HUES48 (cell line): ENCODE data around the gene CSDE1.
"Not testable (repeated sequence)": the region's sequence is repeated elsewhere in the genome, so short reads cannot be mapped to it uniquely, and the experiment has no call there.

ENCODE experiments used
- H3K27ac ChIP-seq: one replicate; pipeline ENCODE4 v1.7.0; 2013; ENCODE audit warnings: low read depth, low read length, inconsistent platforms
- H3K27me3 ChIP-seq: 2 replicates; pipeline ENCODE4 v1.6.1; 2013; ENCODE audit warnings: mild to moderate bottlenecking, low read length; ENCODE audit not compliant: control insufficient read depth, insufficient read depth
- H3K36me3 ChIP-seq: 2 replicates; pipeline ENCODE4 v1.6.1; 2013; ENCODE audit warnings: low read length; ENCODE audit not compliant: control insufficient read depth, insufficient read depth
- H3K4me1 ChIP-seq: 2 replicates; pipeline ENCODE4 v1.6.1; 2013; ENCODE audit warnings: mild to moderate bottlenecking, low read length; ENCODE audit not compliant: control insufficient read depth, insufficient read depth
- H3K4me3 ChIP-seq: 2 replicates; pipeline ENCODE4 v1.5.1; 2013; ENCODE audit warnings: mild to moderate bottlenecking, low read depth, low read length
- H3K9ac ChIP-seq: 2 replicates; pipeline ENCODE4 v1.6.1; 2013; ENCODE audit warnings: mild to moderate bottlenecking, low read depth, low read length, moderate library complexity
- H3K9me3 ChIP-seq: 2 replicates; pipeline ENCODE4 v1.6.1; 2013; ENCODE audit warnings: low read length; ENCODE audit not compliant: control insufficient read depth, insufficient read depth

Gene CSDE1

GRCh38 chr1:114770989-114771388 lies 13.2 kb upstream of the CSDE1 start:
- no peaks in the 10 kb centered on the region for H3K9me3 ChIP-seq
- H3K9ac ChIP-seq: no peak overlapping the region
- H3K27me3 ChIP-seq: no peaks in the 10 kb centered on the region
- no peak overlapping the region for H3K27ac ChIP-seq
- H3K36me3 ChIP-seq: peaks cover 49% of the 10 kb centered on the region
- no peak overlapping the region for H3K4me3 ChIP-seq
- H3K4me1 ChIP-seq: no peaks in the 10 kb centered on the region

DNA sequence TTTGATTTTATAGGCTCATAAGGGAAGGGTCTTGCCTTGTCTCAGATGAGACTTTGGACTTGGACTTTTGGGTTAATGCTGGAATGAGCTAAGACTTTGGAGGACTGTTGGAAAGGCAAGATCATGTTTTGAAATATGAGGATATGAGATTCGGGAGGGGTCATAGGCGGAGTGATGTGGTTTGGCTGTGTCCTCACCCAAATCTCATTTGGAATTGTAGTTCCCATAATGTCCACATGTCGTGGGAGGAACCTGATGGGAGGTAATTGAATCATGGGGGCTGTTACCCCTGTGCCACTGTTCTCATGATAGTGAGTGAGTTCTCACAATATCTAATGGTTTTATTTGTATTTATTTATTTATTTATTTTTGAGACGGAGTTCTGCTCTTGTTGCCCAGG lies 6.9 kb upstream of the CSDE1 start:
- Histone ChIP-seq H3K4me1 (no peaks in the 10 kb centered on the region), H3K36me3 (0 out of 2 replicates have a peak, but pooled peaks cover 2% of the 10 kb centered on the region), H3K4me3 (no peak overlapping the region), H3K9ac (no peak overlapping the region), H3K27me3 (no peaks in the 10 kb centered on the region), H3K9me3 (no peaks in the 10 kb centered on the region), H3K27ac (no peak overlapping the region)

DNA sequence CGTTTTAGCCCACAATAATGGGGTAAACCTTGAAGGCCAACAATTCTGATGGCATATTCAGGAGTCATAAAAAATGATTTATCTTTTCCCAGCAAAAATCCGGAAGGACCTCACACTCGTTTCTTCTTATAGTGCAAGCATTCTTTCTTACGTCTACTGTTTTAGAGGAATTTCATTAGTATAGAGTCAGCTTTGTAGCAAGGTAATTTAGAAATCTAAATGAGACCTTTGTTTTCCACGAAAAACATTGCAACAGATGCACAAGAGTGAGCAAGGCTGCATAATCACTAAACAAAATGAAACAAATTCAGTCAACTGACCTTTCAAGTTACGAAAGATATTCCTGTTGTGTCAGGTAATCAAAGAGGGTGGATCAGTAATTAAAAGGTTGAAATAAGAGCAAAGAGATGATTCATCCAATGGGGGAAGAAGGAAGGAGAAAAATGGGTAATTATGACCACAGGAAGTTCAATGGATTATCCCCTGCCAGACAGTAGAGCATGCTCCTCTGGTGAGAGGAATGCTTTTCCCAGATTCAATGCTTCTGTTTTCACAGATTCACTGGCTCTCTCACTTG lies 560 bp upstream of the CSDE1 start:
- Histone ChIP-seq H3K9me3 (no peaks in the 10 kb centered on the region), H3K27me3 (no peaks in the 10 kb centered on the region), H3K36me3 (peaks cover 17% of the 10 kb centered on the region), H3K27ac (peak overlapping the region; percentile 100), H3K4me1 (peaks cover 35% of the 10 kb centered on the region), H3K9ac (peak overlapping the region; percentile 100), H3K4me3 (peak overlapping the region; percentile 100)

DNA sequence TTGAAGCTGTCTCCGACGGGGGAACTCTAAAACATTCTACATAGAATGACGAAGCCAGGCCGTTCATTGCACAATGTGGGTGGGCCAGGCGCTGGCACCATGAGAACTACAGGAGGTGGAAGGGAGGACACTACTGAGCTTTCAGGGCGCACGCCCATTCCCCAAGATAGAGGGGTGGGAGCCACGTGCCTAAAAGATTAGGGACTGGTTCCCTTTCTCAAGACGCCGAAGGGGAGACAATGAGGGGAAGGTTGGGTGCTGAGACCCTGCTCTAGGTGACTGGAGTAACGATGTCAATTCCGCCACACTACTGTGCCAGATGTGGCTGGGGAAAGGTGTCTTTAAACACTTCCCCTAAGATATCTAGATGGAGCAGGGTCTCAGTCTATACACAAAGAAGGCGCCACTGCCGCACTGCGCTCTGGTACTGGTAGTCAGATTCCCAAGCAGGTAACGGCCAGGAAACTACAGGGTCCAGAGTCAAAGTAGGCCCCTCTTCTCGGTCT lies 782 bp downstream of the CSDE1 start:
- Histone ChIP-seq H3K9ac (peak overlapping the region; percentile 100), H3K4me1 (peaks cover 48% of the 10 kb centered on the region), H3K36me3 (peaks cover 20% of the 10 kb centered on the region), H3K27me3 (no peaks in the 10 kb centered on the region), H3K9me3 (no peaks in the 10 kb centered on the region), H3K4me3 (peak overlapping the region; percentile 100), H3K27ac (peak overlapping the region; percentile 100)

- peak overlapping the region; percentile 100 for H3K27ac ChIP-seq
- peak overlapping the region; percentile 100 for H3K4me3 ChIP-seq
These were observed 1.5 kb downstream of the CSDE1 start for GRCh38 chr1:114756009-114756892.

DNA sequence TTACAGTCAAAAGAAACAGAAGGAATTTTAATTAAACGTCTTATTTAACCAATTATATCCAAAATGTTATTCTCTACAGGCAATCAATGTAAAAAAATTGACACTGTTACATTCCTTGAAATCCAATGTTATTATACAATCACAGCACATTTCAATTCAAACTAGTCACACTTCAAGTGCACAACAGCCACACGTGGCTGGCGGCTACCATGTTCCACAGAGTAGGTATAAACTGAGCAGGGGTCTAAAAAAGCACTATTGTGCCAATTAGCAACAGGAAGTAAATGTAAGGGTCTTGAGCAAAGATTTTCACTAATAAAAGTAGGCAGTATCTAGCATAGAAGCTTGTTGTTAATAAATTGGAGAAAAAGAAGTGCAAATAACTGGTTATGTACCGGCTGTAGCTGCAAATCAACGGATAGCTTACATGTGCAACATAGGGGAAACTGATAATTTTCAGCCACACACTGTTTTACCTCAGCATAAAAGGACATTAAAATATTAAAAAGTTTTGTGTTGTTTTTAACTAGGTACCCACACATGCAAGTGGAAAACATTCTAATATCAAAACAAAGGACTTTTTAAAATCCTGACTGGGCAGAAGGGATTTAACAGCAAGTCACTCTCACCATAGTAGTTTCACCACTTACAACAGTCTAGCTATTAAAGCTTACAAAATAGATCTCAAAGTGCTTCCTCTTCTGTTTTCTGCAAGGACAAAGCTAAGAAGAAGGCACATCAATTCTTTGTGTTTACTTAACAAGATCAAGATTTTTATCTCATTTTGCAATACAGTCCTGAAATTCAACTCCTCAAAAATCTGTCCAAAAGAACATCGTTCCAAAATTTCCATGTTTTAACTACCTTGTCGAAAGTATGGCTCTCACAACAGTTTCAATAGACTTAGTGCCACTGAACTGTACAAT lies 2.5 kb downstream of the CSDE1 start:
- no peak overlapping the region for H3K27ac ChIP-seq

More at GRCh38 chr1:114756009-114756892, 1.5 kb downstream of the CSDE1 start:
- Histone ChIP-seq H3K9ac (peak overlapping the region; percentile 100), H3K27me3 (no peaks in the 10 kb centered on the region), H3K9me3 (no peaks in the 10 kb centered on the region), H3K36me3 (peaks cover 20% of the 10 kb centered on the region), H3K4me1 (peaks cover 55% of the 10 kb centered on the region)

DNA sequence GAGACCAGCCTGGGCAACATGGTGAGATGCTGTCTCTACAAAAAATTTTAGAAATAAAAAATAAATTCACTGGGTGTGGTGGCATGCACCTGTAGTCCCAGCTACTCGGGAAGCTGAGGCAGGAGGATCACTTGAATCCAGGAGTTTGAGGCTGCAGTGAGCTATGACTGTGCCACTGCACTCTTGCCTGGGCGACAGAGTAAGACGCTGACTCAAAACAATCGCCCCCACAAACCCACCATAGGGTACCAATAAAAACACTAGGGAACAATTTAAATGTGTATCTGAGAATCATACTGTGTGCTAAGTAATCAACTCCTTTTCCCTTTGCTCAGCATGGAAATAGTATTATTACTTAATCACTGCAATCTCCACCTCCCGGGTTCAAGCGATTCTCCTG lies 4.1 kb downstream of the CSDE1 start:
- H3K27ac ChIP-seq, H3K9ac ChIP-seq, H3K9me3 ChIP-seq, H3K27me3 ChIP-seq: not testable (repeated sequence)
- H3K36me3 ChIP-seq: peaks cover 42% of the 10 kb centered on the region
- peaks cover 55% of the 10 kb centered on the region for H3K4me1 ChIP-seq
- peak overlapping the region; percentile 31; the same call in 1 of the 2 replicates for H3K4me3 ChIP-seq

More for the DNA sequence above, 2.5 kb downstream of the CSDE1 start:
- Histone ChIP-seq H3K9ac (peak overlapping the region; percentile 100; the same call in 1 of the 2 replicates), H3K4me1 (peaks cover 55% of the 10 kb centered on the region), H3K9me3 (no peaks in the 10 kb centered on the region), H3K27me3 (no peaks in the 10 kb centered on the region), H3K4me3 (peak overlapping the region; percentile 100), H3K36me3 (peaks cover 27% of the 10 kb centered on the region)

GRCh38 chr1:114753143-114753542 lies 4.6 kb downstream of the CSDE1 start:
- H3K9me3 ChIP-seq: no peaks in the 10 kb centered on the region
- H3K9ac ChIP-seq: no peak overlapping the region
- peaks cover 50% of the 10 kb centered on the region for H3K4me1 ChIP-seq
- H3K27me3 ChIP-seq: no peaks in the 10 kb centered on the region
- H3K27ac ChIP-seq: no peak overlapping the region
- peak overlapping the region; percentile 31; the same call in 1 of the 2 replicates for H3K4me3 ChIP-seq
- H3K36me3 ChIP-seq: peaks cover 48% of the 10 kb centered on the region

DNA sequence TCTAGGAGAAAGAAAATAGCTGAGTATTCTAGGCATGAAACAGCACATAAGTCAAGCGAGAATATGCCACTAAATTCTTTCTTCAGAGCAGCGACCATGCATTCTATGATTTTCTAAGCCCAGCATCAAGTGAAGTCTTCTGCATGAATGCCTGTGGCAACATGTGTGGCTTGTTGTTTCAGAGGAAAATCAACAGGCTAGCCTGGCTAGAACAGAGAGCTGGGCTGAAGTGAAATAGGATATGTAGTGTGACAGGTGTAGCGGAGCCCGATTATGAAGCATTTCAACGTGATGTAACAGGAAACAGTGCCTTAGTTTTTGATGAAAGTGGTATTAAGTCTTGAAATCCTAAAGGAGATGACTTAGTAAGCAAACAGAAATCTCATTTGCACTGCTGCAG lies 7.0 kb downstream of the CSDE1 start:
- Histone ChIP-seq H3K27ac (no peak overlapping the region), H3K4me3 (no peak overlapping the region), H3K9ac (no peak overlapping the region), H3K36me3 (peaks cover 66% of the 10 kb centered on the region), H3K27me3 (no peaks in the 10 kb centered on the region), H3K9me3 (no peaks in the 10 kb centered on the region), H3K4me1 (peaks cover 44% of the 10 kb centered on the region)

GRCh38 chr1:114749835-114750234 lies 7.9 kb downstream of the CSDE1 start:
- no peak overlapping the region for H3K27ac ChIP-seq
- no peak overlapping the region for H3K4me3 ChIP-seq
- H3K27me3 ChIP-seq: no peaks in the 10 kb centered on the region
- peaks cover 68% of the 10 kb centered on the region for H3K36me3 ChIP-seq
- peaks cover 35% of the 10 kb centered on the region for H3K4me1 ChIP-seq
- no peak overlapping the region for H3K9ac ChIP-seq
- no peaks in the 10 kb centered on the region for H3K9me3 ChIP-seq
